ENCODE data around the gene ERC1.

Gene ERC1

GRCh38 chr12:1398673-1399072, 407.6 kb downstream of the ERC1 start:
- DNase-seq (ENCODE audit: low read depth in 1 of 2, low spot score in 1 of 2): no peak
- Histone ChIP-seq H3K27ac (replicated peaks) (no peak overlapping the region), H3K4me3 (replicated peaks; ENCODE audit: insufficient read depth, low read length) (no peak overlapping the region), H3K27me3 (ENCODE audit: insufficient read depth, poor library complexity, severe bottlenecking) (no peaks in the 10 kb centered on the region)
- TF ChIP-seq GABPA (IDR thresholded peaks at IDR 0.05; ENCODE audit: low read depth) (no peak), REST (IDR thresholded peaks at IDR 0.05; ENCODE audit: insufficient replicate concordance, low read depth) (no peak), CTCF (IDR thresholded peaks at IDR 0.05; ENCODE audit: insufficient read depth, low read length) (no peak), SPI1 (IDR thresholded peaks at IDR 0.05; ENCODE audit: borderline replicate concordance, low read depth) (no peak), POLR2AphosphoS5 (IDR thresholded peaks at IDR 0.05; ENCODE audit: low read depth) (no peak)

GRCh38 chr12:1401891-1402290, 410.9 kb downstream of the ERC1 start:
- DNase-seq (ENCODE audit: low read depth in 1 of 2, low spot score in 1 of 2): no peak
- H3K4me3 ChIP-seq (replicated peaks; ENCODE audit: insufficient read depth, low read length): no peak overlapping the region
- H3K27me3 ChIP-seq (ENCODE audit: insufficient read depth, poor library complexity, severe bottlenecking): no peaks in the 10 kb centered on the region
- no peak for TF ChIP-seq GABPA (IDR thresholded peaks at IDR 0.05; ENCODE audit: low read depth)
- no peak overlapping the region for H3K27ac ChIP-seq (replicated peaks)

GRCh38 chr12:1403417-1403816, 412.4 kb downstream of the ERC1 start:
- Histone ChIP-seq H3K27ac (replicated peaks) (no peak overlapping the region), H3K27me3 (ENCODE audit: insufficient read depth, poor library complexity, severe bottlenecking) (no peaks in the 10 kb centered on the region), H3K4me3 (replicated peaks; ENCODE audit: insufficient read depth, low read length) (no peak overlapping the region)
- TF ChIP-seq POLR2AphosphoS5 (IDR thresholded peaks at IDR 0.05; ENCODE audit: low read depth) (no peak), REST (IDR thresholded peaks at IDR 0.05; ENCODE audit: insufficient replicate concordance, low read depth) (no peak)
- DNase-seq (ENCODE audit: low read depth in 1 of 2, low spot score in 1 of 2): no peak

GRCh38 chr12:1405619-1406018, 414.6 kb downstream of the ERC1 start:
- H3K27ac ChIP-seq (replicated peaks): no peak overlapping the region
- TF ChIP-seq REST (IDR thresholded peaks at IDR 0.05; ENCODE audit: insufficient replicate concordance, low read depth) (no peak), SPI1 (IDR thresholded peaks at IDR 0.05; ENCODE audit: borderline replicate concordance, low read depth) (no peak)
- no peak overlapping the region for H3K4me3 ChIP-seq (replicated peaks; ENCODE audit: insufficient read depth, low read length)
- H3K27me3 ChIP-seq (ENCODE audit: insufficient read depth, poor library complexity, severe bottlenecking): no peaks in the 10 kb centered on the region
- no peak for DNase-seq (ENCODE audit: low read depth in 1 of 2, low spot score in 1 of 2)

- DNase-seq (ENCODE audit: low read depth in 1 of 2, low spot score in 1 of 2): no peak
- no peak for TF ChIP-seq CTCF (IDR thresholded peaks at IDR 0.05; ENCODE audit: insufficient read depth, low read length)
- peak; percentile 75 for TF ChIP-seq REST (IDR thresholded peaks at IDR 0.05; ENCODE audit: insufficient replicate concordance, low read depth)
- H3K27me3 ChIP-seq (ENCODE audit: insufficient read depth, poor library complexity, severe bottlenecking): no peaks in the 10 kb centered on the region
- H3K27ac ChIP-seq (replicated peaks): no peak overlapping the region
- H3K4me3 ChIP-seq (replicated peaks; ENCODE audit: insufficient read depth, low read length): no peak overlapping the region
These were observed 419.8 kb downstream of the ERC1 start for GRCh38 chr12:1410794-1411193.
